SIG-M5 treated with dmso at 0.1 percent for 504 hours (cell line): Measurements from ENCODE around the gene FAM114A1.

Experiments used
- DNase-seq: peaks from one replicate; lab custom pipeline; 2025; ENCODE audit not compliant: unreplicated experiment; lab: John Stamatoyannopoulos, UW

The FAM114A1 gene

DNA sequence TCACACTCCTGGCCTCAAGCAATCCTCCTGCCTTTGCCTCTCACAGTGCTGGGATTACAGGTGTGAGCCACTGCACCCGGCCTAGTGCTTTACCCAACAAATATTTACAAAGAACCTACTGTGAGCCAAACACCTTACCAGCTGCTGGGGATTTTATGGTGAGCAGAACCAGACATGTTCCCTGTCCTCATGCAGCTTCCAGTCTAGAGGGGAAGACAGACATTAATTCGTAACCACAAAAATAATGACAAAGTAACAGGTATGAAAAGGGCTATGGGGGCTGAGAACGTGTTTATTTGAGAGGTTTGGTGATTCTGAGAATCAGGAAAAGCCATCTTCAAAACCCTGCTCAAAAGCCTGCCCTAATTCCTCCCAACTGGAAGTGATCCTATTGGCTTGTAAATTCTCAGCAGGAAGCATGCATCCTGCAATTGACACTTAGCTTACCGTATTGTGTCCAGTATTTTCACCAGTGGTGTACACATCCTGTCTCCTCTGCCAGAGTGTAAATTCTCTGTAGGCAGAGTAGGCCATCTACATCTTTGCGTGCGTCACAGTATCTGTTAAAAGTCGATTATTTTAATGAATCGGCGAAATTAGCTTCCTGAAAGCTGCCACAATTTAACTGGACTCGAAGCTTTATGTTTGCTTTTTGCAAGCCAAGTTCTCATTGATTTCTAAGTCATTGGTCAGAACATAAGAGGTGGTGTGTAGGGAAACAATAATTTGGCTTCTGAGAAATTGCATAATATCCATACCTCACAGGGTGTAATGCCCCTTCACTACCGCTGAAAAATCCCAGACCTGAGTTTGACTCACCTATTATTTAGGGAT, 97.6 kb downstream of the FAM114A1 start:
- DNase-seq, result no peak

DNA sequence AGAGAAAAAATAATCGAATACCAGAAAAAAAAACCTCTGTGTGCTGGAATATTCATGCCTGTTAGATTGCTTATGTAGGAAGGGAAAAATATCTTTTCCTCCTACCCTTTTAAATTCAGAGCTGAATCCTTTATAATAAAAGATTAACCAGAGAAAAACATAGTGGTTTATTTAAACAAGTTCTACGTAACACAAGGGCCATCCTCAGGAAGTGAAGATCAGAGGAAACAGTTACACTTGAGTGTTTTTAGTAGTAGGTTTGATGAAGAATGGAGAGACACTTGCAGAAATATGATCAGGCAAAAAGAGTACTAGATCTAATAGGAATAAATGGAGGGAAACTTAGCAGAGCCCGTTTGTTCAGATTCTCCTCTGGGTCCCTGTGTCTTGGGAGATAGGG, 98.3 kb downstream of the FAM114A1 start:
- no peak for DNase-seq

DNA sequence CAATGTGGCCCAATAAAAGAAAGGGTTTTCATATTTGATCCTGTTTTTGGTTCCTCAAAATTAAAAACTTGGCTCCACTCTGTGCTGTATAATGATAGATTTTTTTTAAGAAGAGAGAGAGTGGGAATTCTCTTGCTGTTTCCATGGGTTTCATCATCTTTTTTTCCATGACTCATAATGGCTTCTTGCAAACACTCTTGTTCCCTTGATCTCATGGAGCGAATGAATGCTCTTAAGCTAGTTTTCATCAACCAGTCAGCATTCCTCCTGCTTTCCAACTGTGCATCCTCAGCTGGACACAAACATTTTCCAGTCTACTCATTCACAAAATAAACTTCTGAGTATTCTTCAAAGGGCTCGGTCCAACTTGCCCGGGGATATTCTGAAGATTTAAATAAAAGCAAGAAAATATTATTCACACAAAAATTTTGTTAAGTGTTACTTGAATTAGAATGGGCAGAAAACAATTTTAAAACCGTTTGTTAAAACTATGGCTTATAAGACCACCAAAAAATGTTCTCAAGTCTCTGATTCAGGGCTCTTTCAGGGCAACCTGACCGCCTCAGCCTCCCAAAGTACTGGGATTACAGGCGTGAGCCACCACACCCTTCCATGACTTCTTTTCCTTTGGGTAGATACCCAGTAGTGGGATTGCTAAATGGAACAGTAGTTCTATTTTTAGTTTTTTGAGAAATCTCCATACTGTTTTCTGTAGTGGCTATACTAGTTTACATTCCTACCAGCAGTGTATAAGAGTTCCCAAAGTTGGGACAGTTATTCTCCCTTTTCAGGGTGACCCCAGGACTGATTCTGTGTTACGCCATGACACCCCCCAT, 99.9 kb downstream of the FAM114A1 start:
- no peak for DNase-seq

DNA sequence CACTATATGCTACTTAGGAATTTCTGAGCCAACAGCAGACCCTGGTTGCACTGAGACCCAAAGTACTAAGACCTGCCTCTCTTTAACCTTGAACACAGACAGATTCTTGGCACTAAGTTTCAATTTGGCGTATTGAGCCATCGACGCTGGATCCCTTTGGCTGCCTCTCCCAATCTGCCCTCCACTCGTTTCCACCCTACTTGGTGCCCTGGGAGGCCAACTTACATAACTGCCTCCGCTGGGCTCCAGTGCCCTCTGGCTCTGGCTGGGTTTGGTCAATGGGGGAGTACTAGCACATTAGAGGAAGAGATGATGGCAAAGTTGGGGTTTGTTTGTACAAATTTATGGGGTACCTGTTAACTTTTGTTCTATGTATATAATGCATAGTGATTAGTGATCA, 101.1 kb downstream of the FAM114A1 start:
- DNase-seq, result no peak

DNA sequence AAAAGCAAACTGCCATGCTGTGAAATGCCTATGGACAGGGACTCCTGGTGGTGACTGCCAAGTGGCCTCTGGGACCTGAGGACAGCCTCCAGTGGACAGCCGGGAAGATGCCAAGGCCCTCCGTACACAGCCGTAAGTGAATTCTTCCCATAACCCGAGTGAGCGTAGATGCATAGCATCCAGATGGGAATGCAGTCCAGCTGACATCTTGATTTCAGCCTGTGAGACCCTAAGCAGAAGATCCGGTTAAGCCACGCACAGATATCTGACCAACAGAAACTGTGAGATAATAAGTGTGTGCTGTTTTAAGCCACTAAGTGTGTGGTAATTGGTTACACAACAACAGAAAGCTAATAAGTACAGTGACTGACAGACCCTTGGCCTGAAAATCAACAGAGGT, 108.7 kb downstream of the FAM114A1 start:
- no peak for DNase-seq

DNA sequence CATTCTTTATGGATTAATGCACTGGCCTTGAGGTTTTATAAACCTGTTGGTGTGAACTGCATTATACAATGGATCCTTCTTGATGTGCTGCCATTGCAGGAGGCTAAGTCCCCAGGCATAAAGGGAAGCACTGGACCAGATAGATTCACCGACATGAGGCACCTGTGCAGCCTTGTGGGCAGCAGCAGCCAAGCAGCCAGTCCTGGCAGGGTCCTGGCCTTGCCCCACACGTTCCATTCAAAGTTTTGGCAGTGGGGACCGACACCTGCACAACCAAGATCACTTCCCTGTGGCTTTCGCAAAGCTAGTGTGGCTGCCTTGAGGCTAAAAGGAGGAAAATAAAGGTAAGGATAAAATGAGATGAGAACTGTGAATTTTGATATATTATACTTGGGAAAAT, 111.5 kb downstream of the FAM114A1 start:
- no peak for DNase-seq

DNA sequence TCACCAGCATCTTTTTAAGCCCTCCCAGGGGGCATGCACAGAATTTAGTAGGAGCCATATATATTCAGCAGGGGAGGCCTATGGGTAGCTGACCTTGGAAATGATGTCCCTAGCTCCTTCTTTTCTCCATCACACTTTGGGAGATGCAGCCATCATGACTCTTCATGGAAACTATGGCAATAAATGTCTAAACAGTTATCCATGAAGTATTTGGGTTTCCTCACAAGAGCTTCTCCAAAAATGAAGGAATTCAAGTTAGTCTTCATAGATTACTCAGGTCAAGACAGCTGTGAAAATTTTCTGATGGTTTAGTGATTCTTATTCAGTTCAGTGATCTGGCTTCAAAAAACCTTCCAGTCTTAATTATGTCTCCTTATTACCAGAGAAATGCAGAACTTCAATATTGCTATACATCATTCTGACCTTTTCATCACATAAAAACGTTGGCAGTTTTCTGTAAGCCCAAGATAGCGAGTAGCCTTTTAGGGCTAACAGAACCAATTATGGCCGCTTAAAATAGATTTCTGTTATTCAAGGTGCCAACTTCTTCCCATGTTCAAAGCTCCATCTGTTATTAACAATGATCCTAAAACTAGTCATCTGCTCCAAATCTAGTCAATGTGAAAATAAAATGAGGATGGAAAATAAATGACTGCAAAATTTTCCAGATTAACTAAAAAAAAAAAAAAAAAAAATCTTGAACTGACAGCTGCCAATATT, 112.1 kb downstream of the FAM114A1 start:
- DNase-seq, result no peak

DNA sequence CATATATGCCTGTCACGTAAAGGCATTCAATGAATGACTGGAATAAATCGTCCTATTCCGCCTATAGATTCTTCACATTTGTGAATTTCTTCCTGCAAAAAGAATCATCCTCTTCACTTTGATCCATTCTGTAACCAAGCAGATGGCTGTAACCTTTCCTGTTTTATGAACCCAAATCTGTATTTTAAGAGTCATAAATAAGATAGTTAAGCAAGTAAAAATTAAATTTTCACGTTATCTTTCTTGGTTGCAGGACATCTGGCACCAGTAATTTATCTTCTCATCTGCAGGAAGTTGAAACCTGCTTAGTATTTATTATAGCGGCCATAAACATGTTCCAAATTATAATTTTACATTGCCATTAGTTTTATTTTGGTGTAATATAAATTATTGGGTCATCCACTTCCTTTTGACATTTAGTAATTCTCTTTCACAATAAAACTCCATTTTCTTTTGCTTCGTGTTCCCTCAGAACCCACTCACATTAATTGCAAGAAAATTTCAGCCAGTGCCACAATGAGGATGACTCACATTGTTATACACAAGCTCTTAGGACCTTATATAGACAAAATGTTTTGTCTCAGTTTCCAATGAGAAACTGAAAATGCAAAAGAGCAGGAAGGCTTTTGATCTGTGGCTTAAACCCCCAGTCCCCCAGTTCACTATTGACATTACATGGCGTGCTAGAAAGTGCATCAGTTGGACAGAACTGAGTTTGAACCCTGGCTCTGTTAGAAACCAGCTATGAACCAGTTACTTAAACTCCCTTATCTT, 113.5 kb downstream of the FAM114A1 start:
- DNase-seq, result no peak

DNA sequence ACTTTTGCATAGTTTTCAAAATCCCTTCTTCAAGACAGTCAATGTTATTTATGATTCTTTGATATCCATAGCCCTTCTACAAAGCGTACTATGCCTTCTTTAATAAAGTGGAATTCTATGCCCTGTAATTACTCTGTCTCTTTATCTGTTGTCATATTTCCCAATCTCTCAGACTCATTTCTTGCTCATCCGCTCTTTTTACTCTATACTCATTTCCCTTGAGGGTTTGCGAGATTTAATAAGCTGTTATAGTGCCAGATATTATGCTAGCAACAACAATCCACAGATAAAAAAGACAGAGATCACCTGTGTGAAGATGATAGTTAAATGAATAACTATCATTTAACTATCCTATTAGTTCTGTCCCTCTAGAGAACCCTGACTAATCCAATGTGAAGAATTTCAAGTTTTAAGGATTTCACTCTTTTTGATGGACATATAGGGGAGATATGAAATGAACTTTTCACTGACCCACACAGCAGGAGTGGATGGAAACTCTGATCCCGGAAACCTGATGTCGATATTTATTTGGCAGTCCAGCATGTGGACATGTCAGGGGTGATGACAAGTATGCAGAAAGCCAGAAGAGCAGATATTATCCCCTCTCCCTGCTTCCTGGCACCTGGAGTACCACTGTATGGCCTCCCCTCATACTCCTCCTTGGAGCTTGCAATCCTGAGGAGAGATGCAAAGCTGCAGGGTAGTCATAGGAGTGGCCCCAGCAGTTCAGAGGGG, 114.9 kb downstream of the FAM114A1 start:
- DNase-seq, result no peak

DNA sequence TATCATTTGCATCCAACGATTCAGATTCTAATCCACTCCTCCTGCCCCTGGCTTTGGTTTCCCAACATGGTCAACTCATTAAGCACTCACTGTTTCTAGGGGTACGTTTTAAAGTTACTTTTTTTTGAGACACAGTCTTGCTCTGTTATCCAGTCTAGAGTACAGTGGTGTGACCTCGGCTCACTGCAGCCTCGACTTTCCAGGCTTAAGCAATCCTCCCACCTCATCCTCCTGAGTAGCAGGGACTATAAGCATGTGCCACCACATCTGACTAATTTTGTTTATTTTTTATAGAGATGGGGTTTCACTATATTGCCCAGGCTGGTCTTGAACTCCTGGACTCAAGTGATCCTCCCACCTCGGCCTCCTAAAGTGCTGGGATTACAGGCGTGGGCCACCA, 115.7 kb downstream of the FAM114A1 start:
- DNase-seq, result no peak

DNA sequence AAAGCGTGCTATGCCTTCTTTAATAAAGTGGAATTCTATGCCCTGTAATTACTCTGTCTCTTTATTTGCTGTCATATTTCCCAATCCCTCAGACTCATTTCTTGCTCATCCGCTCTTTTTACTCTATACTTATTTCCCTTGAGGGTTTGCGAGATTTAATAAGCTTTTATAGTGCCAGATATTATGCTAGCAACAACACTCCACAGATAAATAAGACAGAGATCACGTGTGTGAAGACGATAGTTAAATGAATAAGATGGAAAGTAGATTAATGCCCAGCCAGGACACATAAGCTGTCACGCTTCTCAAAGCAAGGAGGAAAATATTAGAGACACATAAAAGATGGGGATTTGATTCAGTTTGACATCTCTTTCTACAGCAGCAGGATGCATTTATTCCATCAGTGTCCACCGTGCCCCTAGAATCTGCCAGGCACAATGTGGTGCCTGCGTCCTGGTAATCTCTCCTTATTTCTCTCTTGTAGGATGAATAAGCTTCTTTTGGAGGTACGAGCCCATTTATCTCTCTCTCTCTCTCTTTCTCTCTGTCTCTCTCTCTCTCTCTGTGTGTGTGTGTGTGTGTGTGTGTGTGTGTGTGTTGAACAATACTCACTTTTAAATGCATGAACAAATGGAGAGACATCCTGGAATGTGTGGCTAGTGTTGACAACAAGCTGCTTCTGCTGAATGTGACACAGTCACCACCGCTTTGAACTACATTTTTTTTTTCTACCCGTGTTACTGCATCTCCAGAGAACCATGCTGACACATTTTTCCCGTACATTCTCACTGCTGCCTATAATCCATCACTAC, 116.4 kb downstream of the FAM114A1 start:
- DNase-seq, result no peak

DNA sequence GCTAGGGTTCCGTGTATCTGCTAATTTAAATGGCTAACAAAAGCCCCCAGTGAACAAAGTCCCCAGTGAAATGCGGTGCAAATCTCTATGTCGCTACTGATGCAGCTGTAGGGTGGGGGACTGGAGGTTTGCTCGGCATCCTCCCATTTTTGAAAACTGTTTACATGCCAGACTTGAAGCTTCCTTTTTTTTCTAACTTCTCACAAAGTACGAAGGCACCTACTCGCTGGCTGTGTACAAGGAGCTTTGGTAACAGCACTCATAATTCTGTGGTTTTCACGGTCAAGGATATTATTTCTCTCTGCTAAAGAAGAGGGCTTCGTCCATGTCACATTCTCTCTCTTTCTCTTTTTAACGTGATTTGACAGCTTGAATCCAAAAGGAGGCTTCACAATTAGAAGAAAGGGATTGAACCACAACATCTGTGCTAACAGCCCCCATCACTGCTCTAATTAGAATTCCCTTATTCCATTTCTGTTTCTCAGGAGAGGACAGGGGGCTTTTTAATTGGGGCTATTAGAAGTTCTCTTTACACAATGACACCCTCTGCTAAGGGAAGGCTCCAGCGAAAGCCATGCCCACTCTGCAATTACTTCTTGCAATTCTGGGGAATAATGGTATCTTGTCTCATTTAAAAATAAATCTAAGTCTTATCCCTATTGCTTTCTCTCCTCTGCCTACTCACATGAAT, 117.9 kb downstream of the FAM114A1 start:
- no peak for DNase-seq

DNA sequence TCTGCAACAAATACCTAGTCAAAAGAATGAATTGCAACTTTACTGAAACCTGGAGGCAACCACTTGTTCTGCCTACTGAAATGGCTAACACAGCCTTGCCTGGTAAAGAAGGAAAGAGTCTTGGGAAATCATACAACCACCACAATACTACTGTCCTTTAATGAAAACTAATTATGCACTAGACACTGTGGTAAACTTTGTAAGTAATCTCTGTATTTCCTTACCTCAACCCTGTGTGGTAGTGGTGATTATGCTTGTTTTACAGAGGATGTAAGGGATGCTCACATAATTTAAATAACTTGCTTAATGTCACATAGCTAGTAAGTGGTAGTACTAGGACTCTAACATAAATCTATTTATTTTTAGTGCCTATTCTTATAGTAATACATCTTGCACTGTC, 119.9 kb downstream of the FAM114A1 start:
- DNase-seq, result no peak

DNA sequence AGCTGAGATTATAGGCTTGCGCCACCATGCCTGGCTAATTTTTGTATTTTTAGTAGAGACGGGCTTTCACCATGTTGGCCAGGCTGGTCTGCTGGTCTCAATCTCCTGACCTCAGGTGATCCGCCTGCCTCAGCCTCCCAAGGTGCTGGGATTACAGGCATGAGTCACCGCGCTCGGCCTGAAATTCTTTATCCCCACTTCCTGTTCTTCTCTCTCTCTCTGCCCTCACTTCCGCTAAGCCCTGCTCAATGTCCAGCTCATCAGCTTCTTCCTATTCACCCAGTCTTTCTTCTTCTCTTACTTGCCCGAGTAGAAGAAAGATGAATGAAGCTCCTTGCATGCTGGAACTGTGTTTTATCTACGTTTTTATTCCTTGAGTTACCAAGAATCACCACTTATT, 120.7 kb downstream of the FAM114A1 start:
- DNase-seq, result peak; percentile 47

DNA sequence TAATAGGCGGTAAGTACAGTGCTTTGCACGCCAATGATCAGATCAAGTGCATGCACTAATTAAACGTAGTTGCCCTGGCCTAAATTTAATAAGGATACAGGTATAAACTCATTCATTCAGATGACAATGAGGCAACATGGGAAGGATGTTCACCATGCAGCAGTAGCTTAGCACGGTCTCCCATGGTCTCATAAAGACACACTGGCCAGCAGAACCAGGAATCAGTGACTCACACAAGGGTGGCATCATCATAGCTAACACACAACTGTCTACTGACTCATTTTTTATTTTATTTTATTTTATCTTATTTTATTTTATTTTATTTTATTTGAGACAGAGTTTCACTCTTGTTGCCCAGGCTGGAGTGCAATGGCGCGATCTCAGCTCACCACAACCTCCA, 121.9 kb downstream of the FAM114A1 start:
- DNase-seq, result no peak

DNA sequence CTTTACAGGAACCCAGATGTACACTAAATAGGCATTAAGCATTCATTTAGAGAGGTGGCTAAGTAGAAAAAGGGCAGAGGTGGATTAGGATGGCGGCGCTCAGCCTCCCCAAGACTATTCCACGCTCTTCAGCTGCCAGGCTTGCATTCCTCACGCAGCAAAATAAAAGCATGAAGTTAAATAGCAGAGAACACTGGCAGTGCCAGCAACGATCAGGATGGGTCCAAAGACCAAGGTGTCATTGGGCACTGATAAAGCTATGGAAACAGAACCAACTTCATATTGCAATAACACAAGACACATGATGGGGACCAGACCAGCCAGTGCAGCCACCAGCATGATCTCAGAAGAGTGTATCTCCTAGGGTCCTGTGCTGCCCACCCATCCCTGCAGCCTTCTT, 122.6 kb downstream of the FAM114A1 start:
- no peak for DNase-seq

DNA sequence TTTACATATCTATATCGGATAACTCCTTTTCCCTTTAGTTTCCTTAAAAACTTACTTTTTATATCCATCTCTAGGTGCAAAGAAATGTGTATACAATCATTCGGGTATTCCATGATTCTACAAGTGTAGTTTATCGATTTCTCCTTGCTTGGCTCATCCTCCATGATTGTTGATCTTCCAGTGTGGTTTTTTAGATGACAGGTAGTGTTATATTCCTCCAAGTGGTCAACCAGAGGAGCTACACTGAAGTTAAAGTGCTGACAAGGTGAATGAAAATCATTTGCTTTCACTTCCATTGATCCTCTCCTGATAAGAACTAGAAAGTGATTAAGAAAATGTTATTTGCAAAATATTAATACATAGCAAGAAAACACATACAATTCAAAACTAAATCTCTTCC, 126.1 kb downstream of the FAM114A1 start:
- DNase-seq, result no peak

DNA sequence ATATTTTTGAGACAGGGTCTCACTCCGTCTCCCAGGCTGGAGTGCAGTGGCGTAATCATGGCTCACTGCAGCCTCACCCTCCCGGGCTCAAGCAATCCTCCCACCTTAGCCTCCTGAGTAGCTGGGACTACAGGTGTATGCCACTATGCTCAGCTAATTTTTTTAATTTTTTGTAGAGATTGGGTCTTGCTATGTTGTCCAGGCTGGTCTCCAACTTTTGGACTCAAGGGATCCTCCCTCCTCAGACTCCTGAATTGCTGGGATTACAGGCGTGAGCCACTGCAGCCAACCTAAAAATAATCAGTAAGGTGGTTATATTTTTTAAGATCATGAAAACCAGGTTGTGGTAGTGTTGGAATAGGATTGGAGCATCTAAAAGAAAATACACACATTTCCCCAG, 126.5 kb downstream of the FAM114A1 start:
- no peak for DNase-seq
